GM23338 (cell line): ENCODE measurements around the gene LPO. TPM values are rescaled to one million over a fixed set of nuclear protein-coding genes. Genes with fewer than 3 reads are reported as not detected.

ENCODE experiments used
- ATAC-seq: fragments of 200-7000 bp; cut with Tn5 transposase; 3 replicates; pipeline ENCODE4 v1.9.1; 2020
- DNase-seq: peaks from one replicate; pipeline ENCODE4 v3.0.0-alpha.2; 2015; ENCODE audit warnings: low spot score
- H2AFZ ChIP-seq: fragments of 200-600 bp; sonication (generic); 2 replicates; pipeline ENCODE4 v1.8.0; 2016; ENCODE audit warnings: antibody characterized with exemption, mild to moderate bottlenecking, moderate library complexity
- H3F3A ChIP-seq: fragments of 200-600 bp; sonication (generic); replicated peaks from 2 replicates; pipeline ENCODE4 v1.8.0; 2017; ENCODE audit warnings: antibody characterized with exemption, mixed run types, low read depth
- H3K27ac ChIP-seq: fragments of 200-600 bp; sonication (generic); 2 replicates; pipeline ENCODE4 v1.6.1; 2016; ENCODE audit warnings: low read depth
- H3K27me3 ChIP-seq: fragments of 200-600 bp; sonication (generic); 2 replicates; pipeline ENCODE4 v1.8.0; 2016; ENCODE audit warnings: mild to moderate bottlenecking, mixed run types, moderate library complexity; ENCODE audit not compliant: insufficient read depth
- H3K36me3 ChIP-seq: fragments of 200-600 bp; sonication (generic); 2 replicates; pipeline ENCODE4 v1.8.0; 2016; ENCODE audit warnings: mild to moderate bottlenecking; ENCODE audit not compliant: insufficient read depth
- H3K4me1 ChIP-seq: fragments of 200-600 bp; sonication (generic); 2 replicates; pipeline ENCODE4 v1.8.0; 2016; ENCODE audit warnings: mild to moderate bottlenecking, moderate library complexity; ENCODE audit not compliant: insufficient read depth
- H3K4me2 ChIP-seq: fragments of 200-600 bp; sonication (generic); 2 replicates; pipeline ENCODE4 v1.7.1; 2017; ENCODE audit warnings: mixed run types
- H3K4me3 ChIP-seq: fragments of 200-600 bp; sonication (generic); 2 replicates; pipeline ENCODE4 v1.6.1; 2016; ENCODE audit warnings: mixed run types
- H3K79me2 ChIP-seq: fragments of 200-600 bp; sonication (generic); replicated peaks from 2 replicates; pipeline ENCODE4 v1.8.0; 2017; ENCODE audit warnings: mild to moderate bottlenecking; ENCODE audit not compliant: insufficient read depth
- H3K9me2 ChIP-seq: fragments of 200-600 bp; sonication (generic); 2 replicates; pipeline ENCODE4 v1.8.0; 2017; ENCODE audit not compliant: insufficient read depth
- H4K20me1 ChIP-seq: fragments of 200-600 bp; sonication (generic); replicated peaks from 2 replicates; pipeline ENCODE4 v1.8.0; 2017; ENCODE audit warnings: mild to moderate bottlenecking; ENCODE audit not compliant: insufficient read depth
- H3K27ac Mint-ChIP-seq: 2 replicates; pipeline ENCODE4 v1.8.0; 2020; ENCODE audit warnings: inconsistent platforms, mild to moderate bottlenecking, moderate library complexity, mixed read lengths
- H3K27me3 Mint-ChIP-seq: 3 replicates; pipeline ENCODE4 v1.8.0; 2022; ENCODE audit warnings: low read depth, mild to moderate bottlenecking, moderate library complexity, mixed read lengths, inconsistent platforms; ENCODE audit not compliant: insufficient read depth, poor library complexity
- H3K36me3 Mint-ChIP-seq: 3 replicates; pipeline ENCODE4 v1.8.0; 2021; ENCODE audit warnings: low read depth, mild to moderate bottlenecking, inconsistent platforms, moderate library complexity, mixed read lengths
- H3K4me1 Mint-ChIP-seq: 3 replicates; pipeline ENCODE4 v1.8.0; 2020; ENCODE audit warnings: mild to moderate bottlenecking, inconsistent platforms, mixed read lengths
- H3K4me3 Mint-ChIP-seq: 3 replicates; pipeline ENCODE4 v1.8.0; 2021; ENCODE audit warnings: moderate library complexity, mild to moderate bottlenecking, inconsistent platforms, mixed read lengths
- H3K9me3 Mint-ChIP-seq: 3 replicates; pipeline ENCODE4 v1.8.0; 2020; ENCODE audit warnings: moderate library complexity, mild to moderate bottlenecking, inconsistent platforms, mixed read lengths
- CREB1 ChIP-seq: fragments of 250-450 bp; sonication (Bioruptor Pico); IDR thresholded peaks from 2 replicates; pipeline ENCODE4 v1.5.0; 2020; ENCODE audit warnings: low read depth, mild to moderate bottlenecking, moderate library complexity
- CTCF ChIP-seq, 2 experiments: fragments of 200-600 bp in 1 of 2; sonication (generic) in 1 of 2; conservative IDR thresholded peaks; 2 replicates each; pipeline versions ENCODE4 v1.5.1 to v1.6.1; 2016 to 2017; ENCODE audit warnings: antibody characterized with exemption in 2 of 2, low read depth in 2 of 2, mild to moderate bottlenecking in 2 of 2, moderate library complexity in 1 of 2
- ETS1 ChIP-seq: IDR thresholded peaks from 2 replicates; pipeline ENCODE4 v1.6.1; 2016; ENCODE audit warnings: antibody characterized with exemption
- EZH2 ChIP-seq: fragments of 200-600 bp; sonication (generic); IDR thresholded peaks from one replicate; pipeline ENCODE4 v1.8.0; 2017; ENCODE audit warnings: antibody characterized with exemption, mild to moderate bottlenecking, low read depth; ENCODE audit not compliant: unreplicated experiment
- EZH2phosphoT487 ChIP-seq: fragments of 200-600 bp; sonication (generic); IDR thresholded peaks from one replicate; pipeline ENCODE4 v1.8.1; 2018; ENCODE audit warnings: antibody characterized with exemption; ENCODE audit not compliant: unreplicated experiment
- JUNB ChIP-seq: IDR thresholded peaks from one replicate; pipeline ENCODE4 v1.6.1; 2016; ENCODE audit warnings: antibody characterized with exemption; ENCODE audit not compliant: unreplicated experiment
- NANOG ChIP-seq: IDR thresholded peaks from 2 replicates; pipeline ENCODE4 v1.6.1; 2016; ENCODE audit warnings: antibody characterized with exemption, borderline replicate concordance
- POLR2AphosphoS5 ChIP-seq: IDR thresholded peaks from 2 replicates; pipeline ENCODE4 v1.6.1; 2016; ENCODE audit warnings: antibody characterized with exemption, low read depth
- REST ChIP-seq: IDR thresholded peaks from one replicate; pipeline ENCODE4 v1.6.1; 2018; ENCODE audit warnings: antibody characterized with exemption; ENCODE audit not compliant: unreplicated experiment
- STAT1 ChIP-seq: IDR thresholded peaks from one replicate; pipeline ENCODE4 v1.6.1; 2016; ENCODE audit warnings: antibody characterized with exemption; ENCODE audit not compliant: unreplicated experiment
- ZNF114 ChIP-seq: fragments of 250-450 bp; sonication (Bioruptor Pico); IDR thresholded peaks from 2 replicates; pipeline ENCODE4 v1.5.0; 2020; ENCODE audit warnings: mild to moderate bottlenecking, moderate library complexity
- ZNF331 ChIP-seq: fragments of 250-450 bp; sonication (Bioruptor Pico); IDR thresholded peaks from 2 replicates; pipeline ENCODE4 v1.5.0; 2020; ENCODE audit warnings: low read depth, mild to moderate bottlenecking, moderate library complexity
- ZNF462 ChIP-seq: fragments of 250-450 bp; sonication (Bioruptor Pico); IDR thresholded peaks from 2 replicates; pipeline ENCODE4 v1.5.0; 2020; ENCODE audit warnings: mild to moderate bottlenecking, moderate library complexity
- long read RNA-seq: library from polyadenylated mRNA; unstranded; transcript quantifications from one replicate; pipeline ENCODE4 v2.0.0, GENCODE V29; 2020; ENCODE audit not compliant: unreplicated experiment
- polyA plus RNA-seq: library from polyadenylated mRNA; unstranded; fragments of >200 nt; fragmentation: Nextera tagmentation; extraction: Ambion mirVana; gene quantifications from 2 replicates; pipeline ENCODE4 v1.2.1, GENCODE V29; 2016
- total RNA-seq: library from RNA; depleted of rRNA; stranded (reverse); fragments of >200 nt; shearing (Covaris generic); gene quantifications from 2 replicates; pipeline ENCODE4 v1.2.3, GENCODE V29; 2014; rRNA removed

LPO gene
- 0.35 and 0.62 TPM in 2 replicates for total RNA-seq
- polyA plus RNA-seq, result 0.13 and 0.50 TPM in 2 replicates
- long read RNA-seq, partial matches to known transcripts, result 0 of 3 reads
- long read RNA-seq, other reads (novel, unspliced or antisense), result 3 of 3 reads

DNA sequence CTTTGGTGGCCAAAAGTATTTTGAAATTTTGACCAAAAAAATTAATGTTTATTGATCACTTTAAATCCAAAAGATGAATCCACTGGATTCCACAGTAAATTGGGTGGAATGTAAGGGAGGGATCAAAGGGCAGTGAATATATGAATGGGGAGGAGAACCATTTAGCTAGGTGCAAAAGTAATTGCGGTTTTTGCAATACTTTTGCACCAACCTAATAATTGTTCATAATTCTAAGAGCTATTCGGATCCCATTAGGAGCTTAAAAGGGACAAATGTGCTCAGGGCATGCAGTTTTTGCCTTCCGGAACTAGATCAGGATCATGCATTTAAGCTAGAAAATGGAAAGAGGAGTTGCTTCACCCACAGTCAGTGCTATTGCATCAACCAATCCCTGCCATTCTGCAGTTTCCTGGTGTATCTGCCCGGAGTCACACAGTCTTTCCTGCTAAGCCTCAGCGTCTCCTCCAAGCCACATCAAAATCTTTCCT, at the start of gene LPO:
Gene LPO (plus strand): TSS at position 438 of the 488 bp plus-strand sequence. CDS start 4,396 bp downstream, outside the sequence.
- Mint-ChIP-seq H3K9me3 (no peaks in the 10 kb centered on the region), H3K4me3 (no peak within 1 kb of the TSS), H3K27ac (no peak within 1 kb of the TSS), H3K36me3 (no peaks in the 10 kb centered on the region; the same call in 2 of the 3 replicates), H3K4me1 (peaks cover 6% of the 10 kb centered on the region; the same call in 2 of the 3 replicates), H3K27me3 (peaks cover 5% of the 10 kb centered on the region)
- DNase-seq, result no peak
- no peaks in the 10 kb centered on the region for H3K9me2 ChIP-seq
- no peaks in the 10 kb centered on the region for H3K36me3 ChIP-seq
- no peak within 1 kb of the TSS for H3K27ac ChIP-seq
- H3F3A ChIP-seq, result no peaks in the 10 kb centered on the region
- no peaks in the 10 kb centered on the region for H4K20me1 ChIP-seq
- no peaks in the 10 kb centered on the region; the same call in 1 of the 2 replicates for H3K27me3 ChIP-seq
- ATAC-seq, result no peak
- TF ChIP-seq REST (no peak), ZNF331 (CRISPR knock-in tag) (no peak), ZNF114 (CRISPR knock-in tag) (no peak), ETS1 (no peak), CTCF (conservative IDR thresholded peaks at IDR 0.05; ENCODE audit: low read depth in 2 of 2) (no peak), NANOG (no peak), POLR2AphosphoS5 (no peak), CREB1 (CRISPR knock-in tag) (no peak), STAT1 (no peak), ZNF462 (no peak), EZH2 (no peak), JUNB (no peak), EZH2phosphoT487 (no peak)
- H3K4me3 ChIP-seq, result no peak within 1 kb of the TSS
- H3K4me2 ChIP-seq, result no peak within 1 kb of the TSS
- peak within 1 kb of the TSS; percentile 86; the same call in 1 of the 2 replicates for H2AFZ ChIP-seq
- no peaks in the 10 kb centered on the region for H3K79me2 ChIP-seq
- H3K4me1 ChIP-seq, result no peaks in the 10 kb centered on the region
